Upper lobe of left lung (tissue), 6 donors: ENCODE data around the gene MOCOS. TPM values are rescaled to one million over a fixed set of nuclear protein-coding genes. Genes with fewer than 3 reads are reported as not detected.

Experiments
- ATAC-seq, 2 donors: fragments of 200-7000 bp; cut with Tn5 transposase; one replicate each; pipeline ENCODE4 v1.9.1; 2022; ENCODE audit warnings: mild to moderate bottlenecking in 2 of 2, moderate library complexity in 2 of 2; ENCODE audit not compliant: low FRiP score in 2 of 2
- DNase-seq, 2 donors: peaks; one replicate each; pipeline ENCODE4 v3.0.0-alpha.2; 2019 to 2020
- H3K27ac ChIP-seq, 4 donors: fragments of 200-600 bp; sonication (generic); one replicate each; pipeline ENCODE4 v1.5.1; 2016 to 2019
- H3K27me3 ChIP-seq, 4 donors: fragments of 200-600 bp; sonication (generic); one replicate each; pipeline ENCODE4 v1.5.1; 2017 to 2019
- H3K36me3 ChIP-seq, 4 donors: fragments of 200-600 bp; sonication (generic); one replicate each; pipeline ENCODE4 v1.5.1; 2016 to 2019
- H3K4me1 ChIP-seq, 4 donors: fragments of 200-600 bp; sonication (generic); one replicate each; pipeline ENCODE4 v1.5.1; 2018 to 2019
- H3K4me3 ChIP-seq, 4 donors: fragments of 200-600 bp; sonication (generic); one replicate each; pipeline ENCODE4 v1.5.1; 2017 to 2019; ENCODE audit warnings: mild to moderate bottlenecking in 2 of 4, moderate library complexity in 1 of 4
- H3K9me3 ChIP-seq, 4 donors: fragments of 200-600 bp; sonication (generic); one replicate each; pipeline ENCODE4 v1.5.1; 2018 to 2019
- EP300 ChIP-seq, 4 donors: sonication (generic); formaldehyde crosslinking; IDR thresholded peaks; one replicate each; pipeline ENCODE4 v1.5.1; 2017; ENCODE audit warnings: antibody characterized with exemption in 4 of 4, control low read depth in 2 of 4
- POLR2A ChIP-seq, 4 donors: fragments of 450-650 bp; IDR thresholded peaks; one replicate each; pipeline ENCODE4 v1.5.1; 2016 to 2017; ENCODE audit warnings: antibody characterized with exemption in 4 of 4, mild to moderate bottlenecking in 2 of 4
- POLR2AphosphoS5 ChIP-seq, 2 donors: sonication (generic); formaldehyde crosslinking; IDR thresholded peaks; one replicate each; pipeline ENCODE4 v1.5.1; 2017; ENCODE audit warnings: antibody characterized with exemption in 2 of 2
- WGBS, 2 donors: methylation state at CpG; one replicate each; pipeline ENCODE4 v1.1.5; 2017 to 2018; 5-methylcytosine and 5-hydroxymethylcytosine counted together
- total RNA-seq, 6 donors: library from RNA; depleted of rRNA in 4 of 6; stranded (reverse); fragments of >200 nt in 4 of 6; gene quantifications; one replicate each; pipeline versions ENCODE4 v1.1.0 to v1.2.1, GENCODE V29; 2016 to 2021
- TF ChIP-seq, protein P1 (sequence below), 6 experiments: fragments of 450-650 bp in 4 of 6; fragments of 200-600 bp in 2 of 6; sonication (generic) in 2 of 6; IDR thresholded peaks; one replicate each; pipeline ENCODE4 v1.5.1; 2016 to 2019; ENCODE audit warnings: antibody characterized with exemption in 6 of 6
- donor health status: DM: no; HTN: no; CAD: no; lungs with moderate emphysema.
- donor health status: DM: no; HTN: yes; CAD: no; lungs with severe emphysema.

Gene MOCOS
- total RNA-seq, 6 donors from 2014 or later = 1.9 to 4.7 (median 3.8) TPM

DNA sequence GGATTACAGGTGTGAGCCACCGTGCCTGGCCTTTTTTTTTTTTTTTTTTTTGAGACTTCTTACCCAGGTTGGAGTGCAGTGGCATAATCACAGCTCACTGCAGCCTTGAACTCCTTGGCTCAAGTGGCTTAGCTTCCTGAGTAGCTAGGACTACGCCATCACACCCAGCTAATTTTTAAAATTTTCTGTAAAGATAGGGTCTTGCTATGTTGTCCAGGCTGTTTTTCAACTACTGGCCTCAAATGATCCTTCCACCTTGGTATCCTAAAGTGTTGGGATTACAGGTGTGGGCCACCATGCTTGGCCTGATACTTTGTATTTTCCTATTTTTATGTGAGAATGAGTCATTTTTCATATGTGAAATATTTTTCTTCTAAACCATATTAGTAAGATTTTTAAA lies 43.9 kb upstream of the MOCOS start:
- ATAC-seq = no peak
- DNase-seq = no peak
- Histone ChIP-seq H3K36me3 (peaks cover 23 to 96% (median 59%) of the 10 kb centered on the region in 4 donors), H3K27me3 (no peaks in the 10 kb centered on the region), H3K9me3 (no peaks in the 10 kb centered on the region), H3K27ac (no peak overlapping the region), H3K4me1 (no peaks in the 10 kb centered on the region), H3K4me3 (no peak overlapping the region)
- 85 to 100% methylated on average over 2 of the region's 2 CpGs for WGBS, 2 donors
- no peak for TF ChIP-seq POLR2A (IDR thresholded peaks at IDR 0.05)
- no peak for TF ChIP-seq EP300 (IDR thresholded peaks at IDR 0.05)
- TF ChIP-seq, protein P1, sequence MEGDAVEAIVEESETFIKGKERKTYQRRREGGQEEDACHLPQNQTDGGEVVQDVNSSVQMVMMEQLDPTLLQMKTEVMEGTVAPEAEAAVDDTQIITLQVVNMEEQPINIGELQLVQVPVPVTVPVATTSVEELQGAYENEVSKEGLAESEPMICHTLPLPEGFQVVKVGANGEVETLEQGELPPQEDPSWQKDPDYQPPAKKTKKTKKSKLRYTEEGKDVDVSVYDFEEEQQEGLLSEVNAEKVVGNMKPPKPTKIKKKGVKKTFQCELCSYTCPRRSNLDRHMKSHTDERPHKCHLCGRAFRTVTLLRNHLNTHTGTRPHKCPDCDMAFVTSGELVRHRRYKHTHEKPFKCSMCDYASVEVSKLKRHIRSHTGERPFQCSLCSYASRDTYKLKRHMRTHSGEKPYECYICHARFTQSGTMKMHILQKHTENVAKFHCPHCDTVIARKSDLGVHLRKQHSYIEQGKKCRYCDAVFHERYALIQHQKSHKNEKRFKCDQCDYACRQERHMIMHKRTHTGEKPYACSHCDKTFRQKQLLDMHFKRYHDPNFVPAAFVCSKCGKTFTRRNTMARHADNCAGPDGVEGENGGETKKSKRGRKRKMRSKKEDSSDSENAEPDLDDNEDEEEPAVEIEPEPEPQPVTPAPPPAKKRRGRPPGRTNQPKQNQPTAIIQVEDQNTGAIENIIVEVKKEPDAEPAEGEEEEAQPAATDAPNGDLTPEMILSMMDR (IDR thresholded peaks at IDR 0.05) = no peak
- no peak for TF ChIP-seq POLR2AphosphoS5 (IDR thresholded peaks at IDR 0.05)

- TF ChIP-seq POLR2A (IDR thresholded peaks at IDR 0.05) (no peak), POLR2AphosphoS5 (IDR thresholded peaks at IDR 0.05) (no peak)
- Histone ChIP-seq H3K4me1 (no peaks in the 10 kb centered on the region), H3K27me3 (no peaks in the 10 kb centered on the region), H3K4me3 (no peak overlapping the region), H3K9me3 (no peaks in the 10 kb centered on the region), H3K36me3 (peaks cover 0 to 98% (median 62%) of the 10 kb centered on the region in 4 donors), H3K27ac (no peak overlapping the region)
- ATAC-seq (no peak), DNase-seq (no peak)
- 82 to 84% methylated on average over 5 of the region's 5 CpGs for WGBS, 2 donors
Measured at GRCh38 chr18:36149514-36150289, 37.6 kb upstream of the MOCOS start.

GRCh38 chr18:36152781-36153180 lies 34.5 kb upstream of the MOCOS start:
- no peak for TF ChIP-seq POLR2A (IDR thresholded peaks at IDR 0.05)
- no peak for TF ChIP-seq POLR2AphosphoS5 (IDR thresholded peaks at IDR 0.05)
- TF ChIP-seq, protein P1 (IDR thresholded peaks at IDR 0.05) = no peak
- no peak for TF ChIP-seq EP300 (IDR thresholded peaks at IDR 0.05)
- ATAC-seq = no peak
- Histone ChIP-seq H3K4me3 (no peak overlapping the region), H3K9me3 (no peaks in the 10 kb centered on the region), H3K27me3 (no peaks in the 10 kb centered on the region), H3K4me1 (no peaks in the 10 kb centered on the region), H3K36me3 (peaks cover 11 to 98% (median 52%) of the 10 kb centered on the region in 4 donors), H3K27ac (no peak overlapping the region)
- DNase-seq = no peak
- WGBS, 2 donors = 100% methylated on average over 1 of the region's 1 CpG

- no peaks in the 10 kb centered on the region for H3K9me3 ChIP-seq
- no peak for DNase-seq
- no peaks in the 10 kb centered on the region for H3K4me1 ChIP-seq
- TF ChIP-seq, protein P1 (IDR thresholded peaks at IDR 0.05) = no peak
- TF ChIP-seq EP300 (IDR thresholded peaks at IDR 0.05) (no peak), POLR2A (IDR thresholded peaks at IDR 0.05) (no peak), POLR2AphosphoS5 (IDR thresholded peaks at IDR 0.05) (no peak)
- peaks cover 11 to 94% (median 49%) of the 10 kb centered on the region in 4 donors for H3K36me3 ChIP-seq
- H3K4me3 ChIP-seq = no peak overlapping the region
- ATAC-seq = peak in 1 of 2 donors; percentile 89
- no peaks in the 10 kb centered on the region for H3K27me3 ChIP-seq
- WGBS, 2 donors = 83 to 86% methylated on average over 4 of the region's 4 CpGs
- H3K27ac ChIP-seq = peak overlapping the region in 1 of 4 donors; percentile 16
Measured at GRCh38 chr18:36153203-36153602, 34.1 kb upstream of the MOCOS start.

DNA sequence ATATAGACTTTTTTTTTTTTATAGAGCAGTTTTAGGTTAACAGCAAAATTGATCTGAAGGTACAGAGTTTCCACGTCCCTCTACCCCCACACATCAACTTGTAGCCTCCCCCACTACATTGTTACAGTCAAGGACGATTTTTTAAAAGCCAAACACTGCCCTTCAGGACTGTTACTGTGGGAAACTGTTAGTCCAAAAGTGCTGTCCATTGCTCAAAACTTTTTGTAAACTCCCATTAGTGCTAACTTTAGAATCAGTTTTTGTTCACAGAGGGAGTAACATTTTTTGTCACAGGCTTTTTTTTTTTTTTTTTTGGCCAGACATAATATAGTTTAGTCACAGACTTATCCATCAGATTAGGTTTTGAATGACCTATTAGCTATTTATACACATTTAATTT lies 33.5 kb upstream of the MOCOS start:
- Histone ChIP-seq H3K27me3 (no peaks in the 10 kb centered on the region), H3K4me1 (no peaks in the 10 kb centered on the region), H3K36me3 (peaks cover 12 to 93% (median 44%) of the 10 kb centered on the region in 4 donors), H3K27ac (no peak overlapping the region), H3K9me3 (no peaks in the 10 kb centered on the region), H3K4me3 (no peak overlapping the region)
- no peak for DNase-seq
- WGBS, 2 donors = 76 to 85% methylated on average over 2 of the region's 2 CpGs
- TF ChIP-seq, protein P1 (IDR thresholded peaks at IDR 0.05) = no peak
- TF ChIP-seq POLR2A (IDR thresholded peaks at IDR 0.05) (no peak), EP300 (IDR thresholded peaks at IDR 0.05) (no peak), POLR2AphosphoS5 (IDR thresholded peaks at IDR 0.05) (no peak)
- no peak for ATAC-seq
